Measurements from ENCODE around the gene FTO.

DNA sequence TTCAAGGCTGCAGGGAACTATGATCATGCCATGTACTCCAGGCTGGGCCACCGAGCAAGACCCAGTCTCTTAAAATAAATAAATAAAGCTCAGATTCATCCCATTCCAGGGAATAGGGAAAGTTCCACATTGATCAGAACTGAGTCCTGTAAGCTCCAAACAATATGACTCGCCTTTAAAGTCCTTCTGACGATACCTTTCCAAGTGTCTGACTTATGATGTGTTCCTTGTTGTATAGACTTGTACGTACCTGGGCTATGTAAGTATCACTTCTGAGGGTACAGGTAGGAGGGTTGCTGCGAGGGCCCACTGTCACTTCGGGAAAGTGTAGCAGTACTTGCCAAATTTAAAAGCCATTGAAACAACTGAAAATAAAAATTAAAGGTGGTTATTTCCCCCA is 329.8 kb downstream of the FTO start:
- TF ChIP-seq, protein P1, sequence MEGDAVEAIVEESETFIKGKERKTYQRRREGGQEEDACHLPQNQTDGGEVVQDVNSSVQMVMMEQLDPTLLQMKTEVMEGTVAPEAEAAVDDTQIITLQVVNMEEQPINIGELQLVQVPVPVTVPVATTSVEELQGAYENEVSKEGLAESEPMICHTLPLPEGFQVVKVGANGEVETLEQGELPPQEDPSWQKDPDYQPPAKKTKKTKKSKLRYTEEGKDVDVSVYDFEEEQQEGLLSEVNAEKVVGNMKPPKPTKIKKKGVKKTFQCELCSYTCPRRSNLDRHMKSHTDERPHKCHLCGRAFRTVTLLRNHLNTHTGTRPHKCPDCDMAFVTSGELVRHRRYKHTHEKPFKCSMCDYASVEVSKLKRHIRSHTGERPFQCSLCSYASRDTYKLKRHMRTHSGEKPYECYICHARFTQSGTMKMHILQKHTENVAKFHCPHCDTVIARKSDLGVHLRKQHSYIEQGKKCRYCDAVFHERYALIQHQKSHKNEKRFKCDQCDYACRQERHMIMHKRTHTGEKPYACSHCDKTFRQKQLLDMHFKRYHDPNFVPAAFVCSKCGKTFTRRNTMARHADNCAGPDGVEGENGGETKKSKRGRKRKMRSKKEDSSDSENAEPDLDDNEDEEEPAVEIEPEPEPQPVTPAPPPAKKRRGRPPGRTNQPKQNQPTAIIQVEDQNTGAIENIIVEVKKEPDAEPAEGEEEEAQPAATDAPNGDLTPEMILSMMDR (conservative IDR thresholded peaks at IDR 0.05 in 1 of 2, IDR thresholded peaks at IDR 0.05 in 1 of 2; ENCODE audit: extremely low read depth in 1 of 2, insufficient read depth in 1 of 2, low read depth in 1 of 2, low read length in 2 of 2): no peak
- no peak for TF ChIP-seq EZH2 (IDR thresholded peaks at IDR 0.05; ENCODE audit: borderline replicate concordance, low read length)

Data from mammary epithelial cell (primary cell).